H1 (cell line): ENCODE results near the gene ZNF611. TPM values are rescaled to one million over a fixed set of nuclear protein-coding genes. Genes with fewer than 3 reads are reported as not detected.
"Not testable (repeated sequence)": the region's sequence is repeated elsewhere in the genome, so short reads cannot be mapped to it uniquely, and the experiment has no call there.

ENCODE experiments used
- CTCF ChIA-PET: fragments of 300-600 bp; sonication (Branson Sonifier 250); formaldehyde crosslinking; loops from one replicate; lab custom pipeline; 2021; ENCODE audit not compliant: partially characterized antibody; lab: Charles Lee
- POLR2A ChIA-PET: fragments of 300-600 bp; sonication (Branson Sonifier 250); formaldehyde crosslinking; loops from one replicate; lab custom pipeline; 2021; ENCODE audit warnings: inconsistent platforms; ENCODE audit not compliant: partially characterized antibody; lab: Charles Lee
- DNase-seq, 2 experiments: peaks; one replicate each; pipeline versions ENCODE4 v3.0.0 to v3.0.0-alpha.2; 2010 to 2022; ENCODE audit warnings: low spot score in 2 of 2, low read depth in 1 of 2, mixed read lengths in 1 of 2
- FAIRE-seq: peaks from 2 replicates; lab custom pipeline; 2011; peaks lifted over from hg19 to GRCh38; lab: Jason Lieb, UNC
- H2AFZ ChIP-seq: 2 replicates; pipeline ENCODE4 v1.8.1; 2012; ENCODE audit warnings: low read length, inconsistent platforms
- H2AK5ac ChIP-seq: 2 replicates; pipeline ENCODE4 v1.6.1; 2013; ENCODE audit warnings: low read depth, low read length
- H2BK120ac ChIP-seq: replicated peaks from 2 replicates; pipeline ENCODE3; 2013; ENCODE audit warnings: low read depth, low read length, inconsistent platforms
- H2BK12ac ChIP-seq: 2 replicates; pipeline ENCODE4 v1.6.1; 2013; ENCODE audit warnings: low read depth, low read length
- H2BK15ac ChIP-seq: 2 replicates; pipeline ENCODE4 v1.6.1; 2013; ENCODE audit warnings: low read length
- H2BK20ac ChIP-seq: 2 replicates; pipeline ENCODE4 v1.6.1; 2013; ENCODE audit warnings: low read length
- H2BK5ac ChIP-seq: 2 replicates; pipeline ENCODE4 v1.6.1; 2013; ENCODE audit warnings: low read depth, low read length
- H3K14ac ChIP-seq: 2 replicates; pipeline ENCODE4 v1.6.1; 2013; ENCODE audit warnings: inconsistent platforms; ENCODE audit not compliant: insufficient read length
- H3K18ac ChIP-seq: 2 replicates; pipeline ENCODE4 v1.6.1; 2013; ENCODE audit warnings: low read length; ENCODE audit errors: extremely low read depth
- H3K23ac ChIP-seq: 2 replicates; pipeline ENCODE4 v1.6.1; 2013; ENCODE audit warnings: inconsistent platforms; ENCODE audit not compliant: insufficient read length
- H3K23me2 ChIP-seq: 2 replicates; pipeline ENCODE4 v1.6.1; 2013; ENCODE audit warnings: low read depth, low read length
- H3K27ac ChIP-seq: 2 replicates; pipeline ENCODE4 v1.6.1; 2011; ENCODE audit warnings: low read depth, low read length, inconsistent platforms
- H3K27me3 ChIP-seq, 4 experiments: replicated peaks in 1 of 4; 1 replicate in 1 of 4; 2 replicates in 3 of 4; pipeline versions ENCODE4 v1.6.1 to v1.8.1; 2011 to 2013; ENCODE audit warnings: low read length in 3 of 4, mild to moderate bottlenecking in 3 of 4, inconsistent platforms in 2 of 4, mixed read lengths in 2 of 4, moderate library complexity in 1 of 4; ENCODE audit not compliant: control insufficient read depth in 3 of 4, insufficient read depth in 3 of 4; ENCODE audit errors: extremely low read depth in 1 of 4
- H3K36me3 ChIP-seq, 4 experiments: 2 replicates each; pipeline versions ENCODE4 v1.6.1 to v1.8.1; 2011 to 2013; ENCODE audit warnings: mild to moderate bottlenecking in 4 of 4, low read length in 3 of 4, moderate library complexity in 2 of 4, control low read depth in 1 of 4, inconsistent platforms in 1 of 4; ENCODE audit not compliant: insufficient read depth in 4 of 4, control insufficient read depth in 2 of 4
- H3K4ac ChIP-seq: replicated peaks from 2 replicates; pipeline ENCODE3; 2013; ENCODE audit warnings: low read length, low read depth, mixed read lengths, inconsistent platforms; ENCODE audit not compliant: insufficient read length
- H3K4me1 ChIP-seq, 4 experiments: replicated peaks in 1 of 4; 1 replicate in 1 of 4; 2 replicates in 3 of 4; pipeline versions ENCODE4 v1.6.1 to v1.8.1; 2011 to 2013; ENCODE audit warnings: low read length in 3 of 4, inconsistent platforms in 2 of 4, mixed read lengths in 1 of 4; ENCODE audit not compliant: insufficient read depth in 4 of 4, control insufficient read depth in 3 of 4
- H3K4me2 ChIP-seq, 2 experiments: 2 replicates each; pipeline versions ENCODE4 v1.6.1 to v1.8.1; 2011 to 2013; ENCODE audit warnings: low read depth in 2 of 2, low read length in 2 of 2, control low read depth in 1 of 2, inconsistent platforms in 1 of 2, mild to moderate bottlenecking in 1 of 2; ENCODE audit not compliant: insufficient read depth in 1 of 2
- H3K4me3 ChIP-seq, 4 experiments: fragments of 200-600, 300-600 bp in 1 of 4; sonication (generic), shearing (Covaris generic), sonication (Bioruptor Twin) in 1 of 4; 2 replicates each; pipeline versions ENCODE4 v1.5.1 to v1.8.1; 2011 to 2016; ENCODE audit warnings: low read length in 4 of 4, low read depth in 3 of 4, control low read depth in 2 of 4, inconsistent platforms in 2 of 4, mild to moderate bottlenecking in 2 of 4, mixed read lengths in 1 of 4, moderate library complexity in 1 of 4; ENCODE audit not compliant: insufficient read depth in 2 of 4; ENCODE audit errors: extremely low read depth in 1 of 4
- H3K56ac ChIP-seq: replicated peaks from 2 replicates; pipeline ENCODE3; 2013; ENCODE audit warnings: low read depth, mild to moderate bottlenecking, mixed read lengths, low read length, inconsistent platforms; ENCODE audit not compliant: insufficient read length
- H3K79me1 ChIP-seq: 2 replicates; pipeline ENCODE4 v1.6.1; 2013; ENCODE audit warnings: low read depth, low read length, control low read depth
- H3K79me2 ChIP-seq, 2 experiments: 2 replicates each; pipeline versions ENCODE4 v1.6.1 to v1.8.1; 2012 to 2013; ENCODE audit warnings: low read length in 2 of 2, mild to moderate bottlenecking in 2 of 2, inconsistent platforms in 1 of 2; ENCODE audit not compliant: insufficient read depth in 2 of 2, control insufficient read depth in 1 of 2
- H3K9ac ChIP-seq, 4 experiments: replicated peaks in 1 of 4; 1 replicate in 1 of 4; 2 replicates in 3 of 4; pipeline versions ENCODE4 v1.6.1 to v1.8.1; 2011 to 2013; ENCODE audit warnings: low read depth in 3 of 4, low read length in 3 of 4, control low read depth in 2 of 4, mild to moderate bottlenecking in 2 of 4, moderate library complexity in 2 of 4, inconsistent platforms in 1 of 4; ENCODE audit errors: extremely low read depth in 1 of 4
- H3K9me3 ChIP-seq, 2 experiments: 2 replicates each; pipeline versions ENCODE4 v1.6.1 to v1.8.1; 2012 to 2013; ENCODE audit warnings: mild to moderate bottlenecking in 2 of 2, moderate library complexity in 2 of 2, control low read depth in 1 of 2, inconsistent platforms in 1 of 2, low read depth in 1 of 2, low read length in 1 of 2, mixed read lengths in 1 of 2; ENCODE audit not compliant: insufficient read depth in 2 of 2
- H4K20me1 ChIP-seq, 2 experiments: replicated peaks in 1 of 2; 2 replicates each; pipeline versions ENCODE3 to v1.8.1; 2011 to 2013; ENCODE audit warnings: inconsistent platforms in 2 of 2, low read length in 2 of 2, mild to moderate bottlenecking in 1 of 2; ENCODE audit not compliant: insufficient read depth in 2 of 2, control insufficient read depth in 1 of 2
- H4K5ac ChIP-seq: 2 replicates; pipeline ENCODE4 v1.6.1; 2013; ENCODE audit warnings: low read length, low read depth, mixed read lengths, inconsistent platforms; ENCODE audit not compliant: insufficient read length
- H4K8ac ChIP-seq: 2 replicates; pipeline ENCODE4 v1.8.0; 2013; ENCODE audit warnings: mild to moderate bottlenecking, moderate library complexity, low read length, inconsistent platforms; ENCODE audit not compliant: insufficient read depth; ENCODE audit errors: extremely low read depth
- H4K91ac ChIP-seq: replicated peaks from 2 replicates; pipeline ENCODE3; 2013; ENCODE audit warnings: low read length, mixed read lengths, inconsistent platforms; ENCODE audit not compliant: insufficient read length
- WGBS, 2 experiments: shearing (Covaris generic) in 1 of 2; methylation state at CpG; one replicate each; pipeline versions ENCODE4 v1.1.6 to v1.1.7; 2013 to 2015; ENCODE audit warnings: low lambda C conversion rate in 2 of 2, mixed read lengths in 2 of 2, inconsistent platforms in 1 of 2, low coverage in 1 of 2, missing lambda C conversion rate in 1 of 2; ENCODE audit not compliant: insufficient replicate concordance in 2 of 2, insufficient coverage in 1 of 2, insufficient read length in 1 of 2; ENCODE audit errors: extremely low coverage in 1 of 2, missing lambda C conversion rate in 1 of 2; 5-methylcytosine and 5-hydroxymethylcytosine counted together
- polyA plus RNA-seq, 7 experiments: library from polyadenylated mRNA; depleted of rRNA in 3 of 7; stranded (reverse) in 5 of 7; unstranded in 2 of 7; fragments of >200 nt in 5 of 7; fragments of 200-250 nt in 2 of 7; gene quantifications; 1 replicate in 5 of 7; 2 replicates in 1 of 7; 4 replicates in 1 of 7; pipeline versions ENCODE4 v1.2.1 to v1.2.3, GENCODE V29; 2011 to 2013; ENCODE audit warnings: missing spikeins in 2 of 7, mixed read lengths in 2 of 7
- total RNA-seq: library from RNA; stranded (reverse); fragmentation: NEBNext Ultra II Directional; extraction: Animal tissue kit (Norgen Biotek cat#: 25700); gene quantifications from 2 replicates; pipeline ENCODE4 v1.2.1, GENCODE V29; 2021

Gene ZNF611
- total and polyA plus RNA-seq, 2 of the 8 experiments (the other 6 are each of a cell fraction or from before 2014, with no cell fraction given): 1.9 to 19.0 TPM

DNA sequence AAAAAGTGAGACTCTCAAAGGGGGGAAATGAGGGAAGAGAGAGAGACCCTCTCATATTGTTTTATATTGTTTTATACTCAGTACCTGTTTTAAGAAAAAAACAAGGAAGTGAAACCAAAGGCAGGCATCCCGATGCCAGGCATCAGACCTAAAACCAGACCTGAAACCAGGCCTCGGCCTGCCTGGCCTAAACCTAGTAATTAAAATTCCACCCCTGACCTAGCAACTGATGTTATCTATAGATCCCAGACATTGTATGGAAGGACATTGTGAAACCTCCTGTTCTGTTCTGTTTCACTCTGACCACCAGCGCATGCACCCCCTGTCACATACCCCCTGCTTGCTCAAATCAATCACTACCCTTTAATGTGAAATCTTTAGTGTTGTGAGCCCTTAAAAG is 40.6 kb downstream of the ZNF611 start:
- H4K5ac ChIP-seq, H3K14ac ChIP-seq, FAIRE-seq, H3K23ac ChIP-seq, H2BK12ac ChIP-seq, H3K9me3 ChIP-seq, H3K4ac ChIP-seq, H3K9ac ChIP-seq, POLR2A ChIA-PET, H3K4me3 ChIP-seq, CTCF ChIA-PET, H4K8ac ChIP-seq, H4K20me1 ChIP-seq, H2BK5ac ChIP-seq, H3K4me2 ChIP-seq, H3K27me3 ChIP-seq, H4K91ac ChIP-seq, H2AFZ ChIP-seq, H3K18ac ChIP-seq, H2BK120ac ChIP-seq, H3K4me1 ChIP-seq, H3K27ac ChIP-seq, H2BK20ac ChIP-seq, H3K56ac ChIP-seq, H3K36me3 ChIP-seq, H3K79me1 ChIP-seq, H2AK5ac ChIP-seq, DNase-seq, H2BK15ac ChIP-seq, H3K79me2 ChIP-seq: not testable (repeated sequence)
- WGBS, 2 experiments: 70% methylated on average over 3 of the region's 3 CpGs; no CpG with 5 or more reads in 1 of the 2 experiments
- H3K23me2 ChIP-seq: peaks cover 11% of the 10 kb centered on the region
